HCT116 (cell line): Measurements from ENCODE around the gene AAK1. TPM values are rescaled to one million over a fixed set of nuclear protein-coding genes. Genes with fewer than 3 reads are reported as not detected.
"Not testable (repeated sequence)": the region's sequence is repeated elsewhere in the genome, so short reads cannot be mapped to it uniquely, and the experiment has no call there.

Source experiments
- ATAC-seq: fragments of 200-7000 bp; cut with Tn5 transposase; 2 replicates; pipeline ENCODE4 v1.9.1; 2020; ENCODE audit warnings: mild to moderate bottlenecking, moderate library complexity
- BruUV-seq: library from RNA; stranded (reverse); fragments of 400-500 nt; replicated peaks from 2 replicates; lab custom pipeline; 2021; lab: Mats Ljungman, UMichigan
- CTCF ChIA-PET: fragments of 300-600 bp; sonication (Branson Sonifier 250); formaldehyde crosslinking; loops from one replicate; lab custom pipeline; 2021; ENCODE audit warnings: antibody characterized with exemption; lab: Charles Lee
- POLR2A ChIA-PET: fragments of 300-600, 350-600 bp; sonication (Branson Sonifier 250); formaldehyde crosslinking; loops from one replicate; lab custom pipeline; 2021; ENCODE audit warnings: antibody characterized with exemption; lab: Charles Lee
- RAD21 ChIA-PET, 2 experiments: fragments of 300-600 bp; sonication (Branson Sonifier 250); formaldehyde crosslinking; loops; one replicate each; lab custom pipeline; 2023; ENCODE audit warnings: low total read pairs in 2 of 2; ENCODE audit not compliant: uncharacterized antibody in 2 of 2, unreplicated experiment in 2 of 2, low non-redundant PET in 1 of 2; lab: Charles Lee
- DNase-seq: peaks from one replicate; pipeline ENCODE4 v3.0.0-alpha.2; 2010; ENCODE audit warnings: low read depth, low spot score
- H2AFZ ChIP-seq: fragments of 200-600 bp; shearing (Covaris generic), sonication (generic); 2 replicates; pipeline ENCODE4 v1.6.1; 2017; ENCODE audit warnings: low read depth, mixed run types, mixed read lengths, antibody characterized with exemption, low read length; ENCODE audit not compliant: poor library complexity, severe bottlenecking
- H3K27ac ChIP-seq: 2 replicates; pipeline ENCODE4 v1.5.1; 2012; ENCODE audit warnings: low read depth, low read length
- H3K27me3 ChIP-seq: fragments of 200-600 bp; sonication (generic); 2 replicates; pipeline ENCODE4 v1.6.1; 2016; ENCODE audit warnings: mixed run types, low read length, mixed read lengths; ENCODE audit not compliant: insufficient read depth
- H3K36me3 ChIP-seq, 2 experiments: fragments of 200-500 bp in 1 of 2; fragments of 200-600 bp in 1 of 2; sonication (Bioruptor generic) in 1 of 2; sonication (generic) in 1 of 2; 2 replicates each; pipeline versions ENCODE4 v1.5.1 to v1.6.1; 2014 to 2016; ENCODE audit warnings: low read length in 2 of 2, inconsistent platforms in 1 of 2, mixed read lengths in 1 of 2, mixed run types in 1 of 2; ENCODE audit not compliant: insufficient read depth in 2 of 2, control insufficient read depth in 1 of 2
- H3K4me1 ChIP-seq, 2 experiments: fragments of 200-600 bp in 1 of 2; sonication (generic) in 1 of 2; 2 replicates each; pipeline versions ENCODE4 v1.5.1 to v1.6.1; 2012 to 2017; ENCODE audit warnings: low read length in 2 of 2, inconsistent platforms in 1 of 2, mild to moderate bottlenecking in 1 of 2, mixed read lengths in 1 of 2, mixed run types in 1 of 2, moderate library complexity in 1 of 2; ENCODE audit not compliant: insufficient read depth in 2 of 2, control insufficient read depth in 1 of 2
- H3K4me2 ChIP-seq: fragments of 200-600 bp; sonication (generic); 2 replicates; pipeline ENCODE4 v1.6.1; 2017; ENCODE audit warnings: mixed run types, low read length, mixed read lengths
- H3K4me3 ChIP-seq, 2 experiments: fragments of 200-600 bp in 1 of 2; sonication (generic) in 1 of 2; replicated peaks in 1 of 2; 2 replicates each; pipeline ENCODE4 v1.5.1; 2011 to 2016; ENCODE audit warnings: low read length in 2 of 2, control low read depth in 1 of 2, low read depth in 1 of 2, mild to moderate bottlenecking in 1 of 2, mixed read lengths in 1 of 2, mixed run types in 1 of 2
- H3K79me2 ChIP-seq: fragments of 200-600 bp; sonication (generic); 2 replicates; pipeline ENCODE4 v1.6.1; 2017; ENCODE audit warnings: mild to moderate bottlenecking, mixed run types, low read length, moderate library complexity, mixed read lengths; ENCODE audit not compliant: insufficient read depth
- H3K9ac ChIP-seq: fragments of 200-600 bp; sonication (generic); 2 replicates; pipeline ENCODE4 v1.6.1; 2016; ENCODE audit warnings: low read length, mixed read lengths
- H3K9me2 ChIP-seq: fragments of 200-600 bp; sonication (generic), shearing (Covaris generic); 2 replicates; pipeline ENCODE4 v1.6.1; 2017; ENCODE audit warnings: mixed run types, mild to moderate bottlenecking, moderate library complexity; ENCODE audit not compliant: insufficient read depth
- H3K9me3 ChIP-seq, 2 experiments: fragments of 200-500 bp in 1 of 2; fragments of 200-600 bp in 1 of 2; sonication (Bioruptor generic) in 1 of 2; sonication (generic) in 1 of 2; 2 replicates each; pipeline ENCODE4 v1.6.1; 2014 to 2017; ENCODE audit warnings: low read length in 2 of 2, mixed read lengths in 2 of 2, inconsistent platforms in 1 of 2, low read depth in 1 of 2, mild to moderate bottlenecking in 1 of 2, mixed run types in 1 of 2, moderate library complexity in 1 of 2; ENCODE audit not compliant: control insufficient read depth in 1 of 2, insufficient read depth in 1 of 2
- H4K20me1 ChIP-seq: fragments of 200-600 bp; sonication (generic), shearing (Covaris generic); 2 replicates; pipeline ENCODE4 v1.6.1; 2017; ENCODE audit warnings: mixed run types, mild to moderate bottlenecking, moderate library complexity; ENCODE audit not compliant: insufficient read depth
- CBX3 ChIP-seq: IDR thresholded peaks from 2 replicates; pipeline ENCODE4 v1.6.1; 2012; ENCODE audit warnings: low read depth
- EZH2phosphoT487 ChIP-seq: fragments of 200-600 bp; IDR thresholded peaks from 2 replicates; pipeline ENCODE4 v1.6.1; 2018; ENCODE audit warnings: antibody characterized with exemption, borderline replicate concordance
- JUND ChIP-seq: IDR thresholded peaks from 2 replicates; pipeline ENCODE4 v1.6.1; 2012
- MAX ChIP-seq: IDR thresholded peaks from 2 replicates; pipeline ENCODE4 v1.6.1; 2012
- REST ChIP-seq: IDR thresholded peaks from 2 replicates; pipeline ENCODE4 v1.6.1; 2012; ENCODE audit warnings: low read depth
- SIN3A ChIP-seq: IDR thresholded peaks from 2 replicates; pipeline ENCODE4 v1.6.1; 2012; ENCODE audit warnings: low read depth
- SRF ChIP-seq: IDR thresholded peaks from 2 replicates; pipeline ENCODE4 v1.6.1; 2012; ENCODE audit warnings: low read depth
- TCF7L2 ChIP-seq: IDR thresholded peaks from 2 replicates; pipeline ENCODE4 v1.7.0; 2011; ENCODE audit warnings: borderline replicate concordance, inconsistent platforms; ENCODE audit not compliant: insufficient read depth, insufficient read length; ENCODE audit errors: extremely low read depth
- ZBTB33 ChIP-seq: IDR thresholded peaks from 2 replicates; pipeline ENCODE4 v1.6.1; 2011; ENCODE audit warnings: mild to moderate bottlenecking, low read length, moderate library complexity; ENCODE audit not compliant: insufficient replicate concordance; ENCODE audit errors: extremely low read depth
- ZNF274 ChIP-seq: fragments of 200-500 bp; sonication (Bioruptor generic); IDR thresholded peaks from 2 replicates; pipeline ENCODE4 v1.6.1; 2014; ENCODE audit warnings: mild to moderate bottlenecking, low read depth, low read length, inconsistent platforms
- intact Hi-C: fragments of 100-400 bp; cut with micrococcal nuclease; formaldehyde crosslinking; loops from 2 replicates; pipeline ENCODE4 v1.10.0; 2022
- total RNA-seq: library from RNA; stranded (reverse); gene quantifications from one replicate; pipeline ENCODE4 v1.2.1, GENCODE V29; 2021; ENCODE audit not compliant: unreplicated experiment

Gene AAK1
- total RNA-seq, 1 experiment from 2014 or later: 32.0 TPM

GRCh38 chr2:69424419-69424818 is 219.1 kb downstream of the AAK1 start (continued):
- TF ChIP-seq TCF7L2 (no peak), SRF (no peak)

- Histone ChIP-seq H3K9me3 (no peaks in the 10 kb centered on the region), H3K27ac (no peak overlapping the region), H3K36me3 (peaks cover 0 to 2% of the 10 kb centered on the region in 2 experiments; a peak in 1 of 4 replicates), H3K4me3 (no peak overlapping the region), H3K27me3 (no peaks in the 10 kb centered on the region), H3K4me2 (no peak overlapping the region), H3K79me2 (no peaks in the 10 kb centered on the region), H3K9me2 (no peaks in the 10 kb centered on the region), H3K4me1 (no peaks in the 10 kb centered on the region), H4K20me1 (no peaks in the 10 kb centered on the region), H2AFZ (no peak overlapping the region), H3K9ac (no peak overlapping the region)
- ATAC-seq (no peak), DNase-seq (no peak)
- TF ChIP-seq ZBTB33 (no peak), MAX (no peak), SIN3A (no peak), TCF7L2 (no peak), ZNF274 (no peak), EZH2phosphoT487 (no peak), JUND (no peak), CBX3 (no peak), REST (no peak)
- intact Hi-C loops: no loop called here
- BruUV-seq: no TSS peak
- POLR2A ChIA-PET: no interaction called here
- CTCF ChIA-PET: no interaction called here
- RAD21 ChIA-PET: no interaction called here
Observed at GRCh38 chr2:69422198-69422597, 221.3 kb downstream of the AAK1 start.

DNA sequence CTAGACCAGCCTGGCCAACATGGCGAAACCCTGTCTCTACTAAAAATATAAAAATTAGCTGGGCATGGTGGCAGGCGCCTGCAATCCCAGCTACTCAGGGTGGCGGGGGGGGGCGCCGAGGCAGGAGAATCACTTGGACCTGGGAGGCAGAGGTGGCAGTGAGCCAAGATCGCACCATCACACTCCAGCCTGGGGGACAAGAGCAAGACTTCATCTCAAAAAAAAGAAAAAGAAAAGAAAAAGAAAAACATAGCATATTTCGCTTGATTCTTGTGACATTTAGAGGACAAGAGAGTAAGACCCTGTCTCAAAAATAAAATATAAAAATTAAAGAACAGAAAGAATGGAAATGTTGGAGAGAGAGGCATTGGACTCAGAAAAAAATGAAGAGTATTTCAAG is 224.4 kb downstream of the AAK1 start:
- H3K9ac ChIP-seq, CTCF ChIA-PET, H3K27me3 ChIP-seq, POLR2A ChIA-PET, intact Hi-C loops, H3K9me2 ChIP-seq, H3K27ac ChIP-seq, H3K4me3 ChIP-seq, H3K4me2 ChIP-seq, H4K20me1 ChIP-seq, RAD21 ChIA-PET, DNase-seq, ATAC-seq, H2AFZ ChIP-seq, H3K4me1 ChIP-seq, H3K79me2 ChIP-seq, BruUV-seq, H3K9me3 ChIP-seq: not testable (repeated sequence)
- peaks cover 0 to 11% of the 10 kb centered on the region in 2 experiments; a peak in 2 of 4 replicates for H3K36me3 ChIP-seq
